Measurements from ENCODE around the gene TMEM132A. TPM values are rescaled to one million over a fixed set of nuclear protein-coding genes. Genes with fewer than 3 reads are reported as not detected.

The TMEM132A gene
- total and polyA plus RNA-seq, 2 of the 13 experiments (the other 11 are each of a cell fraction or from before 2014, with no cell fraction given), result 11.1 to 32.9 TPM

DNA sequence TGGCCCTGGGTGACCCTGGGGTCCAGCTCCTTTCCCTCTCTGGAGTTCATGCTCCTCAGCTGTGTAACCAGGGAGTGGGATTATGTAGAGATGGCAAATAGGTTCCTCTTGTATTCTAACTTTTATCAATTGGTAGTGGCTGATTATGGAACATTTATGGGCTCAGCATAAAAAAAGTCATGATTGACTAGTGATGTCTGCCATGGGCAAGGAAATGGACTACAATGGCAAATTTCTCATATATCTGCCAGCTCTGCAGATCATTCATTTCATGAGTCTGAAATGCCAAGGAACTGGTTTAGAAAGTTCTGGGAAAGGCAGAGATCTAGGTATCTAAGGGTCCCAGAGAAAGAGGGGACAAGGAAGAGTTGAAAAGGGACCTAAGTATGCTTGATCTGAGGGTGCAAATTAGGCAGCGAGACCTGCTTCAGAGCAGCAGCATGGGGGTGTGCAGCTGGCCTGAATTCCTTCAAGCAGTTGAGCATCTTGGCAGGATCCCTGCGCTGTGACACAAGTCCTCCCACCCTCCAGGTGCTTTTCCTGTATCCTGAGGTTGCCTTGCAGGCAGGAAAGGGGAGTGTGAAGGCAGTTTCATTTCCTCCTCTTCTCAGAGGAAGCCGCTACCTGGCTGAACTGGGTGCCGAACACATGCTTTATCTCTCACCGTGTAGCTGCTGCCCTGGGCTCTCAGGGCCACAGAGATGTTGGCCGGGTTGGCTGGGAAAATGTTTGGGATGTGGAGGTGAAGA is 17.3 kb downstream of the TMEM132A start:
- ATAC-seq, result no peak
- in situ Hi-C loops (cut with HindIII; ENCODE audit: extremely low pct_ligation_motif_present, low pct_unique_long_range_greater_than_20kb) (no loop called here), intact Hi-C loops (cut with micrococcal nuclease; ENCODE audit: unreplicated experiment) (no loop called here)
- no peak overlapping the region for H3K4me2 ChIP-seq (ENCODE audit: low read depth, low read length)
- TF ChIP-seq IRF2 (CRISPR knock-in tag; IDR thresholded peaks at IDR 0.05), result no peak
- no peak for TF ChIP-seq SMAD9 (CRISPR knock-in tag; IDR thresholded peaks at IDR 0.05)
- no peak for TF ChIP-seq KLF9 (CRISPR knock-in tag; IDR thresholded peaks at IDR 0.05; ENCODE audit: low read depth)
- TF ChIP-seq TEAD3 (CRISPR knock-in tag; optimal IDR thresholded peaks at IDR 0.05; ENCODE audit: borderline replicate concordance), result no peak
- TF ChIP-seq ZNF7 (CRISPR knock-in tag; IDR thresholded peaks at IDR 0.05), result no peak
- no peak for TF ChIP-seq KAT7 (CRISPR knock-in tag; IDR thresholded peaks at IDR 0.05; ENCODE audit: borderline replicate concordance)
- no peak for TF ChIP-seq SETDB1 (CRISPR knock-in tag; IDR thresholded peaks at IDR 0.05; ENCODE audit: borderline replicate concordance)
- TF ChIP-seq, protein P1, sequence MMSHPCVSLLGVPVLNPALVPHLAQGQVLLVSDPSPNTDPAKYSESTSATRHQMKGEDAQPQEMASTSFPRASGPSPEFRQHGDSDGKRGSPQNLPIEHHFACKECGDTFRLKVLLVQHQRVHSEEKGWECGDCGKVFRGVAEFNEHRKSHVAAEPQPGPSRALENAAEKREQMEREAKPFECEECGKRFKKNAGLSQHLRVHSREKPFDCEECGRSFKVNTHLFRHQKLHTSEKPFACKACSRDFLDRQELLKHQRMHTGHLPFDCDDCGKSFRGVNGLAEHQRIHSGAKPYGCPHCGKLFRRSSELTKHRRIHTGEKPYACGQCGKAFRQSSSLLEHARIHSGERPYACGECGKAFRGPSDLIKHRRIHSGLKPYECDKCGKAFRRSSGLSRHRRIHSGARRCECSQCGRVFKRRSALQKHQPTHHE (CRISPR knock-in tag; IDR thresholded peaks at IDR 0.05; ENCODE audit: borderline replicate concordance), result no peak
- TF ChIP-seq, protein P2, sequence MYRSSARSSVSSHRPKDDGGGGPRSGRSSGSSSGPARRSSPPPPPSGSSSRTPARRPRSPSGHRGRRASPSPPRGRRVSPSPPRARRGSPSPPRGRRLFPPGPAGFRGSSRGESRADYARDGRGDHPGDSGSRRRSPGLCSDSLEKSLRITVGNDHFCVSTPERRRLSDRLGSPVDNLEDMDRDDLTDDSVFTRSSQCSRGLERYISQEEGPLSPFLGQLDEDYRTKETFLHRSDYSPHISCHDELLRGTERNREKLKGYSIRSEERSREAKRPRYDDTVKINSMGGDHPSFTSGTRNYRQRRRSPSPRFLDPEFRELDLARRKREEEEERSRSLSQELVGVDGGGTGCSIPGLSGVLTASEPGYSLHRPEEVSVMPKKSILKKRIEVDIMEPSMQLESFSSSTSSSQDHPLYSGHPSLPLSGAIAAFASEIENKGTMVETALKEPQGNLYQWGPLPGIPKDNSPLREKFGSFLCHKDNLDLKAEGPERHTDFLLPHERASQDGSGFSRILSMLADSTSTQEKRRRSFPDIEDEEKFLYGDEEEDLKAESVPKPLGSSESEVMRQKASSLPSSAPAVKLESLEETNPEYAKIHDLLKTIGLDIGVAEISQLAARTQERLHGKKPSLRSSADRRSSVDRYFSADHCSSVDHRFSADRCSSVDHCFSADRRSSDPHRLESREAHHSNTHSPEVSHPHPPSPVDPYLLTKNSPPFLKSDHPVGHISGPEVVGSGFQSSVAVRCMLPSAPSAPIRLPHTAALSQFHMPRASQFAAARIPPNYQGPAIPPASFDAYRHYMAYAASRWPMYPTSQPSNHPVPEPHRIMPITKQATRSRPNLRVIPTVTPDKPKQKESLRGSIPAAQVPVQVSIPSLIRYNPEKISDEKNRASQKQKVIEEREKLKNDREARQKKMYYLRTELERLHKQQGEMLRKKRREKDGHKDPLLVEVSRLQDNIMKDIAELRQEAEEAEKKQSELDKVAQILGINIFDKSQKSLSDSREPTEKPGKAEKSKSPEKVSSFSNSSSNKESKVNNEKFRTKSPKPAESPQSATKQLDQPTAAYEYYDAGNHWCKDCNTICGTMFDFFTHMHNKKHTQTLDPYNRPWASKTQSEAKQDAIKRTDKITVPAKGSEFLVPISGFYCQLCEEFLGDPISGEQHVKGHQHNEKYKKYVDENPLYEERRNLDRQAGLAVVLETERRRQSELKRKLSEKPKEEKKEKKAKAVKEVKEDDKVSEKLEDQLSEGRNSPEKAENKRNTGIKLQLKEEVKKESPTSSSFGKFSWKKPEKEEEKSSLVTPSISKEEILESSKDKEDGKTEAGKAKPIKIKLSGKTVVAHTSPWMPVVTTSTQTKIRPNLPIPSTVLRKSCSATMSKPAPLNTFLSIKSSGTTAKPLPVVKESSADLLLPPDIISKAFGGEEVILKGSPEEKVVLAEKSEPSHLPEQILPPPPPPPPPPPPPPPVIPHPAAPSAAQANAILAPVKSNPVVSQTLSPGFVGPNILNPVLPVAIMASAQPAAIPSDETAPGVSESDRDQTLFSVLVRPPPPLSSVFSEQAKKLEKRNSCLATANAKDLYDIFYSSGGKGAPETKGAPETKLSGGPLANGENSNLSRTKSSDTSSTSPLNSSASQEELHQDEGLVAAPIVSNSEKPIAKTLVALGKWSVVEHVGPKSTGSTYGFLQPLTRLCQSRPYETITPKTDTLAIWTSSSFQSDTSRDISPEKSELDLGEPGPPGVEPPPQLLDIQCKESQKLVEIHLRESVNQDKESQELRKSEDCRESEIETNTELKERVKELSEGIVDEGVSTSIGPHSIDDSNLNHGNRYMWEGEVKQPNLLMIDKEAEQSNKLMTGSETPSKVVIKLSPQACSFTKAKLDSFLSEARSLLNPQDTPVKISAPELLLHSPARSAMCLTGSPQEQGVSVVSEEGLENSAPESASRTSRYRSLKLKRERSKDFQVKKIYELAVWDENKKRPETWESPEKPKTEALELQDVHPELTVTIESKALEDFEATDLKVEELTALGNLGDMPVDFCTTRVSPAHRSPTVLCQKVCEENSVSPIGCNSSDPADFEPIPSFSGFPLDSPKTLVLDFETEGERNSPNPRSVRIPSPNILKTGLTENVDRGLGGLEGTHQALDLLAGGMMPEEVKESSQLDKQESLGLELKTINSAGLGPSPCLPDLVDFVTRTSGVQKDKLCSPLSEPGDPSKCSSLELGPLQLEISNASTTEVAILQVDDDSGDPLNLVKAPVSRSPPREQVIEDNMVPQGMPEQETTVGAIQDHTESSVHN (CRISPR knock-in tag; IDR thresholded peaks at IDR 0.05), result no peak
- no peak for TF ChIP-seq RAD51 (IDR thresholded peaks at IDR 0.05; ENCODE audit: borderline replicate concordance)
- TF ChIP-seq ZNF292 (CRISPR knock-in tag; IDR thresholded peaks at IDR 0.05; ENCODE audit: borderline replicate concordance, low read depth), result no peak
- TF ChIP-seq, protein P3, sequence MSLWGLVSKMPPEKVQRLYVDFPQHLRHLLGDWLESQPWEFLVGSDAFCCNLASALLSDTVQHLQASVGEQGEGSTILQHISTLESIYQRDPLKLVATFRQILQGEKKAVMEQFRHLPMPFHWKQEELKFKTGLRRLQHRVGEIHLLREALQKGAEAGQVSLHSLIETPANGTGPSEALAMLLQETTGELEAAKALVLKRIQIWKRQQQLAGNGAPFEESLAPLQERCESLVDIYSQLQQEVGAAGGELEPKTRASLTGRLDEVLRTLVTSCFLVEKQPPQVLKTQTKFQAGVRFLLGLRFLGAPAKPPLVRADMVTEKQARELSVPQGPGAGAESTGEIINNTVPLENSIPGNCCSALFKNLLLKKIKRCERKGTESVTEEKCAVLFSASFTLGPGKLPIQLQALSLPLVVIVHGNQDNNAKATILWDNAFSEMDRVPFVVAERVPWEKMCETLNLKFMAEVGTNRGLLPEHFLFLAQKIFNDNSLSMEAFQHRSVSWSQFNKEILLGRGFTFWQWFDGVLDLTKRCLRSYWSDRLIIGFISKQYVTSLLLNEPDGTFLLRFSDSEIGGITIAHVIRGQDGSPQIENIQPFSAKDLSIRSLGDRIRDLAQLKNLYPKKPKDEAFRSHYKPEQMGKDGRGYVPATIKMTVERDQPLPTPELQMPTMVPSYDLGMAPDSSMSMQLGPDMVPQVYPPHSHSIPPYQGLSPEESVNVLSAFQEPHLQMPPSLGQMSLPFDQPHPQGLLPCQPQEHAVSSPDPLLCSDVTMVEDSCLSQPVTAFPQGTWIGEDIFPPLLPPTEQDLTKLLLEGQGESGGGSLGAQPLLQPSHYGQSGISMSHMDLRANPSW (CRISPR knock-in tag; IDR thresholded peaks at IDR 0.05; ENCODE audit: borderline replicate concordance), result no peak
- TF ChIP-seq PHF5A (CRISPR knock-in tag; IDR thresholded peaks at IDR 0.05; ENCODE audit: low read depth, unreplicated experiment), result no peak
- H3K79me2 ChIP-seq (ENCODE audit: insufficient read depth, low read length), result no peaks in the 10 kb centered on the region
- no peak overlapping the region for H3K27ac ChIP-seq (ENCODE audit: extremely low read length, insufficient read depth, low read length)
- CTCF ChIA-PET (ENCODE audit: low intra/inter-chr PET ratio, low total read pairs), result no interaction called here
- H3K9me3 ChIP-seq (ENCODE audit: low read length), result no peaks in the 10 kb centered on the region
- POLR2A ChIA-PET, result no interaction called here
- FAIRE-seq, result no peak
- no peaks in the 10 kb centered on the region for H3K36me3 ChIP-seq (replicated peaks in 1 of 2; ENCODE audit: control insufficient read depth in 1 of 2, insufficient read depth in 2 of 2, low read length in 2 of 2)
- H3K4me1 ChIP-seq (ENCODE audit: insufficient read depth, low read length), result no peaks in the 10 kb centered on the region
- no peak overlapping the region for H2AFZ ChIP-seq (ENCODE audit: low read length)
- no TSS peak for BruUV-seq (replicated peaks)
- H3K27me3 ChIP-seq (ENCODE audit: control insufficient read depth in 1 of 2, insufficient read depth in 2 of 2, low read length in 2 of 2), result peaks cover 0 to 2% of the 10 kb centered on the region in 2 experiments; a peak in 2 of 5 replicates
- no peak for DNase-seq (ENCODE audit: low spot score)
- 60% methylated on average over 5 of the region's 6 CpGs for WGBS (ENCODE audit: low lambda C conversion rate)
- H3K4me3 ChIP-seq (replicated peaks in 1 of 3; ENCODE audit: insufficient read depth in 1 of 3, low read depth in 2 of 3, low read length in 3 of 3), result no peak overlapping the region
- no peaks in the 10 kb centered on the region for H4K20me1 ChIP-seq (ENCODE audit: insufficient read depth, low read length)
- no peak overlapping the region for H3K9ac ChIP-seq (ENCODE audit: insufficient read depth, low read depth, low read length)
